ENCODE results near the gene ST13. TPM values are rescaled to one million over a fixed set of nuclear protein-coding genes. Genes with fewer than 3 reads are reported as not detected.

Gene ST13
- total and polyA plus RNA-seq, 2 of the 4 experiments (the other 2 are of a cell fraction) = 115 to 235 TPM

DNA sequence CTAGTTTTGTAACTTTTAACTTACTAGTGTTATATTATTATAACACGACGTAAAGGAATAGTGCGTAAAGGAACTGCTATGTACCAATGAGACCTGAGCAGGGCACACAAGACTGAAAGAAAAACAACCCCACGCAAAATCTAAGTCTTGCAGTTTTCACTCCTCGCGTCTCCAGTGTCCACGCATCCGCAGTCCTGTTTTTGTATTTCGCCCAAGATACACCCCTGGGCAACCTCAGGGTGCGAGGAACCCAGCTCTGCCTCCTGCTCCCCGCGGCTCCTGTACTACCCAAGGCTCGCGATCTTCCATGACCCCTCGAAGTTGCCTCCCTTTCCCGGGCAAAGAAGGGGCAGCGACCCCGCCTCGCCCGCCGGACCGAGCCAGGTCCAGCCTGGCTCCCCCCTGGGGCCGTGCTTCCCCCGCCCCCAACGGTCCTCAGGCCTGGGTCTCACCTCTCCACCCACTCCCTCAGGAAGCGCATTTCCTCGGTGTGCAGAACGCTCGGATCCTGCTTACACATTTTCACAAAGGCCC is 393 bp downstream of the ST13 start:
- 0 out of 2 replicates have a peak, but pooled peaks cover 3% of the 10 kb centered on the region for H3K9me1 ChIP-seq (ENCODE audit: insufficient read depth, low read length)

More for the DNA sequence above, 393 bp downstream of the ST13 start:
- ATAC-seq (ENCODE audit: low read depth) = peak; percentile 36
- Histone ChIP-seq H3K14ac (replicated peaks; ENCODE audit: low read depth, low read length) (peak overlapping the region; percentile 92), H3K4me3 (ENCODE audit: insufficient read depth, low read depth, low read length) (peak overlapping the region; percentile 67), H2AFZ (replicated peaks; ENCODE audit: low read length, poor library complexity) (peak overlapping the region; percentile 94), H3K27ac (ENCODE audit: insufficient read depth, low read length) (peak overlapping the region; percentile 82), H3K56ac (ENCODE audit: extremely low read depth, insufficient read depth, low read length) (peak overlapping the region; percentile 63), H3K4me2 (ENCODE audit: low read depth, low read length) (peak overlapping the region; percentile 62), H3K79me1 (ENCODE audit: low read depth in 1 of 2, low read length in 2 of 2) (peaks cover 5 to 42% of the 10 kb centered on the region in 2 experiments; a peak in 3 of 4 replicates), H2AK9ac (replicated peaks; ENCODE audit: low read depth, low read length, poor library complexity) (peak overlapping the region; percentile 99), H3K4ac (ENCODE audit: low read depth, low read length) (peak overlapping the region; percentile 76), H2BK15ac (ENCODE audit: low read depth, low read length) (no peak overlapping the region), H2BK20ac (ENCODE audit: low read depth, low read length) (no peak overlapping the region), H4K8ac (ENCODE audit: low read depth in 2 of 2, low read length in 2 of 2) (peak overlapping the region; percentile 38 to 93; a peak in 3 of 4 replicates), H3K4me1 (ENCODE audit: control insufficient read depth, insufficient read depth, low read length) (peaks cover 9% of the 10 kb centered on the region), H2BK120ac (ENCODE audit: low read depth, low read length) (no peak overlapping the region; the same call in 1 of the 2 replicates), H3K27me3 (ENCODE audit: control insufficient read depth, insufficient read depth, low read length) (no peaks in the 10 kb centered on the region), H3K23ac (ENCODE audit: low read depth, low read length) (peak overlapping the region; percentile 96), H2AK5ac (ENCODE audit: low read depth, low read length) (peak overlapping the region; percentile 56; the same call in 1 of the 2 replicates), H4K5ac (ENCODE audit: low read depth, low read length) (peak overlapping the region; percentile 35; the same call in 1 of the 2 replicates), H4K20me1 (ENCODE audit: insufficient read depth, low read length) (peaks cover 40% of the 10 kb centered on the region), H3K9me3 (ENCODE audit: control insufficient read depth, insufficient read depth, low read length) (no peaks in the 10 kb centered on the region), H2BK5ac (ENCODE audit: low read depth, low read length, poor library complexity, severe bottlenecking) (peak overlapping the region; percentile 71), H3K36me3 (ENCODE audit: control insufficient read depth, insufficient read depth, low read length) (peaks cover 1% of the 10 kb centered on the region; the same call in 1 of the 2 replicates), H3K18ac (ENCODE audit: low read depth, low read length) (peak overlapping the region; percentile 8; the same call in 1 of the 2 replicates), H3K9ac (ENCODE audit: low read depth, low read length) (peak overlapping the region; percentile 83), H4K91ac (ENCODE audit: insufficient read depth, low read depth, low read length) (peak overlapping the region; percentile 45)
- BruUV-seq (replicated peaks) = no TSS peak
- in situ Hi-C loops (cut with MboI; ENCODE audit: low sequenced_read_pairs) (no loop called here), intact Hi-C loops (cut with micrococcal nuclease) (no loop called here), dilution Hi-C loops (cut with HindIII; ENCODE audit: low sequenced_read_pairs, unreplicated experiment) (no loop called here)
- WGBS, 2 experiments (ENCODE audit: extremely low coverage in 2 of 2, insufficient read length in 1 of 2) = 0% methylated on average over 6 of the region's 29 CpGs; no CpG with 5 or more reads in 1 of the 2 experiments
- DNase-seq = peak; percentile 18
- TF ChIP-seq MAZ (IDR thresholded peaks at IDR 0.05; ENCODE audit: borderline replicate concordance, low read depth, low read length) (no peak), MAFK (IDR thresholded peaks at IDR 0.05; ENCODE audit: low read depth, low read length) (no peak), FOS (IDR thresholded peaks at IDR 0.05; ENCODE audit: low read depth, low read length) (no peak), BHLHE40 (IDR thresholded peaks at IDR 0.05; ENCODE audit: low read depth, low read length) (no peak), CHD1 (IDR thresholded peaks at IDR 0.05; ENCODE audit: low read depth, low read length) (no peak)
- ChIA-PET CTCF (no interaction called here), POLR2A (ENCODE audit: unreplicated experiment) (interaction anchor here (0.6 kb wide), 1 partner anchor 144 kb away, joined by 5 read pairs; no protein-coding TSS in a partner anchor)
